ENCODE data around the gene IRX1.

The IRX1 gene

DNA sequence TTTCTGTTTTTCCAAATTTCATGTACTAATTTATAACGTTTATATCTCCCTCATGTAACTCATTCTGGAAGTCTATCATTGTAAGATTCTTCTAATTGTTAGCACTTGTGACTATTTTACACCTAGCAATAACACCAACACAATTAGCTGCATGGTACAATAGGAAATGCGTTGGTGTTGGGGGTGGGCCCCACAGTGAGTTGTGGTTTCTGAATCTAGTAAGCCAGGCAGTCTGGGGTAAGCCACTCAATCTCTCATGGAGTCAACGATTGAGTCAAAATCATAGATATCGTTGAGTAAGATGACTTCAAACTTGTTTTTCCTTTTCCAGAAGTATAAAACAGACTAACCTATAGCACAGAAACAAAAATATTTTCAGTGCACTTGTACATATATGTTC is 30.0 kb downstream of the IRX1 start:
- TF ChIP-seq, protein P1, sequence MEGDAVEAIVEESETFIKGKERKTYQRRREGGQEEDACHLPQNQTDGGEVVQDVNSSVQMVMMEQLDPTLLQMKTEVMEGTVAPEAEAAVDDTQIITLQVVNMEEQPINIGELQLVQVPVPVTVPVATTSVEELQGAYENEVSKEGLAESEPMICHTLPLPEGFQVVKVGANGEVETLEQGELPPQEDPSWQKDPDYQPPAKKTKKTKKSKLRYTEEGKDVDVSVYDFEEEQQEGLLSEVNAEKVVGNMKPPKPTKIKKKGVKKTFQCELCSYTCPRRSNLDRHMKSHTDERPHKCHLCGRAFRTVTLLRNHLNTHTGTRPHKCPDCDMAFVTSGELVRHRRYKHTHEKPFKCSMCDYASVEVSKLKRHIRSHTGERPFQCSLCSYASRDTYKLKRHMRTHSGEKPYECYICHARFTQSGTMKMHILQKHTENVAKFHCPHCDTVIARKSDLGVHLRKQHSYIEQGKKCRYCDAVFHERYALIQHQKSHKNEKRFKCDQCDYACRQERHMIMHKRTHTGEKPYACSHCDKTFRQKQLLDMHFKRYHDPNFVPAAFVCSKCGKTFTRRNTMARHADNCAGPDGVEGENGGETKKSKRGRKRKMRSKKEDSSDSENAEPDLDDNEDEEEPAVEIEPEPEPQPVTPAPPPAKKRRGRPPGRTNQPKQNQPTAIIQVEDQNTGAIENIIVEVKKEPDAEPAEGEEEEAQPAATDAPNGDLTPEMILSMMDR (IDR thresholded peaks at IDR 0.05; ENCODE audit: insufficient read depth, low read depth, low read length, missing control alignments): no peak
- H3K4me3 ChIP-seq (ENCODE audit: low read depth, low read length): no peak overlapping the region
- no peak for DNase-seq (ENCODE audit: low read depth)

DNA sequence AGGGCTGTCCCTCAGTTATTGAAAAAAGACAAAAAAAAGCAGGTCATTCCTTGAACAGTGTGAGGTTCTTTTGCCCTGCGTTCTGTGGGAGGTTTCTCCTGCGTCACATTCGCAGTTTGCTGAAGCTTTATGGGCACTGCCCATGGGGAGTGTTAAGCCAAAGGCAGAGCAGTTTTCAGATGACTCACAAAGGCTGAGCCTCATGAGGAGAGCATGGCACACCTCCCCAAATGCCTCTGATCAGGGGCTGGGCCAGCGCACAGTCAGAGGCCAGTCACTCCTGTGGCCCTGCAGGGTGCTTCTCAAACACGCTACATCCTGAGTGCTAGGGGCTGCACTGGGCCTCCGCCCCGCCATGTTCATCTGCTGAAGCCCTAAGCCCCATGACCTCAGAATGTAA is 38.4 kb downstream of the IRX1 start:
- no peak for DNase-seq (ENCODE audit: low read depth)
- TF ChIP-seq, protein P1 (IDR thresholded peaks at IDR 0.05; ENCODE audit: insufficient read depth, low read depth, low read length, missing control alignments): no peak
- no peak overlapping the region for H3K4me3 ChIP-seq (ENCODE audit: low read depth, low read length)

DNA sequence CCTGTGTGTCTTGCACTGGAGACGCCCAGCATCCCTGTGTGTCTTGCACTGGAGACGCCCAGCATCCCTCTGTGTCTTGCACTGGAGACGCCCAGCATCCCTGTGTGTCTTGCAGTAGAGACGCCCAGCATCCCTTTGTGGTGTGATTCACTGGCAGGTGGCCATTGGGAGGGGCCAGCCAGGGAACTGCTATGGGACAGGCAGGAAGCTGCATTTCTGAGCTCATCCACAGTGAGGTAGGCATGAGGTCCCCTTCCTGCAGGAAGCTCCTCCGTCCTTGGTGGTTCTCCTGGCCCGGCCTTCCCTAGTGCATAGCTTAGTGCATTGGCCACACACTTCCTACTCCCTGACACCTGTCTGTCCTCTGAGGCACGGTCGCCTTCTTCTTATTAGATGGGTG is 43.5 kb downstream of the IRX1 start:
- TF ChIP-seq, protein P1 (IDR thresholded peaks at IDR 0.05; ENCODE audit: insufficient read depth, low read depth, low read length, missing control alignments): no peak
- H3K4me3 ChIP-seq (ENCODE audit: low read depth, low read length): no peak overlapping the region
- DNase-seq (ENCODE audit: low read depth): no peak

DNA sequence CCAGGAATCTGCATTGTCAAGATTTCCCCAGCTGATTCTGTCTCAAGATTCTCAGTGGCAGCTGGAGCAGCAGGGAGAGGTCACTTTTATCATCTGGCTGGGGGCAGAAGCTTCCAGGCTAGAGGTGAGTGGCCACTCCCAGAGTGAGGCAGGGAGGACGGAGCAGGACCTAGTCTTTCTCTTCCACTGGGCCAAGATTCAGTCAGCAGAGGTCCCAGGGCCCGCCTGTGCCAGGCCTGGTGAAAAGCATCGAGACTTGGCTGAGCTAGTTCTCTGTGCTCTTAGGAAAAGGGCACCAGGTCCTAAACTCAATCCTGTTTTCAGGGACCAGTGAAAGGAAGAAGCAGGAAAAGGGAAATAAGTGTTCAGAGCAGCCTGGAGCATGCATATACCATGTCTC is 46.6 kb downstream of the IRX1 start:
- no peak overlapping the region for H3K4me3 ChIP-seq (ENCODE audit: low read depth, low read length)
- TF ChIP-seq, protein P1 (IDR thresholded peaks at IDR 0.05; ENCODE audit: insufficient read depth, low read depth, low read length, missing control alignments): no peak
- DNase-seq (ENCODE audit: low read depth): no peak

DNA sequence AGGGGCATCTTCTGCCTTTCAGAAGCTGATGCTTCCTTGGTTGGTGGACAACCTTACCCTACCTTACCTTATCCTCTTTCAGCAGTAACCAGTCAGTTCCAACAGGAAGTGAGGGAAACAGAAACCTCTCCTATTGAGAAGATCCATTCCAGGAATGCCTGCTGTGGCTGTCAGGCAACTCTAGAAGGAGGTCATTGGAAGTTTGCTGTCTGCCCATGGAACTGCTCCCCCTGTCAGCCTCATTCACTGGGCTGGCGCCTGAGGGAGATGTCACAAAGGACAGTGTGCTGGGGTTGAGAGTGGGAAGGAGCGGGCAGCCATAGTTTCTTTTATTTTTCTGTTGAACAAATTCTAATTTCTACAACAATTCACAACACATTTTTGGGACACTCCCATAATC is 54.7 kb downstream of the IRX1 start:
- no peak overlapping the region for H3K4me3 ChIP-seq (ENCODE audit: low read depth, low read length)
- TF ChIP-seq, protein P1 (IDR thresholded peaks at IDR 0.05; ENCODE audit: insufficient read depth, low read depth, low read length, missing control alignments): no peak

DNA sequence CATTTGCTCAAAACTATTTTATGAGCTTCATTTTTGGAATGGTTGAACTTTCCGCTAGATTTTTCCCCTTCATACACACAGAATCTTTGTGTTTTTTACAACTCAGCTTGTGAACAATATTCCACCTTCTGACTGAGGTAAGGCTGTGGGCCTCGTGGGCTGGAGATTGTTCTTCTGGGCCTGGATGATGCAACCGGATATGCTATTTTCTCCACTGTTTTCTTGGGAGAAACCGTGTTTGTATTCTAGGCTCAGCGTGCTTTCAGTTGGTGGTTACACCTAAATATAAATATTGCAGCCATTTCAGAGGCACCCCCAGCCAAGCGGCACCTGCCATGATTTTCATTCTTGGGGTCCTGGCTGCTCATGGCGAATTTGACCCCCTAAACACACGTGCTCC is 55.2 kb downstream of the IRX1 start:
- TF ChIP-seq, protein P1 (IDR thresholded peaks at IDR 0.05; ENCODE audit: insufficient read depth, low read depth, low read length, missing control alignments): no peak
- no peak for DNase-seq (ENCODE audit: low read depth)
- H3K4me3 ChIP-seq (ENCODE audit: low read depth, low read length): no peak overlapping the region

More for the DNA sequence above, 54.7 kb downstream of the IRX1 start:
- no peak for DNase-seq (ENCODE audit: low read depth)
